Epithelial cell of esophagus (primary cell): ENCODE measurements around the gene DPP6.

Source experiments
- DNase-seq: peaks from one replicate; pipeline ENCODE4 v3.0.0; 2010; ENCODE audit warnings: low read depth
- H3K4me3 ChIP-seq: 2 replicates; pipeline ENCODE4 v1.5.1; 2011; ENCODE audit warnings: mild to moderate bottlenecking, low read length, control low read depth
- CTCF ChIP-seq: IDR thresholded peaks from 2 replicates; pipeline ENCODE4 v1.5.1; 2011; ENCODE audit warnings: low read depth, mild to moderate bottlenecking, low read length, control low read depth, inconsistent platforms; ENCODE audit not compliant: insufficient read depth; ENCODE audit errors: missing control alignments

The DPP6 gene

GRCh38 chr7:154856733-154857132 is 804.5 kb downstream of the DPP6 start:
- no peak overlapping the region for H3K4me3 ChIP-seq
- TF ChIP-seq CTCF, result no peak
- no peak for DNase-seq

GRCh38 chr7:154857240-154857639 is 805.0 kb downstream of the DPP6 start:
- DNase-seq, result no peak
- no peak for TF ChIP-seq CTCF
- H3K4me3 ChIP-seq, result no peak overlapping the region

- no peak for TF ChIP-seq CTCF
- no peak overlapping the region for H3K4me3 ChIP-seq
- DNase-seq, result no peak
Observed at GRCh38 chr7:154857728-154858681, 805.8 kb downstream of the DPP6 start.

GRCh38 chr7:154858836-154859537 is 806.8 kb downstream of the DPP6 start:
- TF ChIP-seq CTCF, result no peak
- H3K4me3 ChIP-seq, result no peak overlapping the region
- no peak for DNase-seq

- no peak for TF ChIP-seq CTCF
- no peak for DNase-seq
- no peak overlapping the region for H3K4me3 ChIP-seq
Observed at GRCh38 chr7:154859747-154860620, 807.8 kb downstream of the DPP6 start.

GRCh38 chr7:154860621-154861375 is 808.6 kb downstream of the DPP6 start:
- H3K4me3 ChIP-seq, result no peak overlapping the region
- TF ChIP-seq CTCF, result no peak
- DNase-seq, result no peak
